K562 (cell line): ENCODE results near the gene DDRGK1. TPM values are rescaled to one million over a fixed set of nuclear protein-coding genes. Genes with fewer than 3 reads are reported as not detected.
"Not testable (repeated sequence)": the region's sequence is repeated elsewhere in the genome, so short reads cannot be mapped to it uniquely, and the experiment has no call there.

Source experiments
- ATAC-seq: fragments of 200-7000 bp; cut with Tn5 transposase; 3 replicates; pipeline ENCODE4 v1.9.1; 2020; ENCODE audit warnings: moderate library complexity
- BruUV-seq: library from RNA; stranded (reverse); fragments of 400-500 nt; replicated peaks from 2 replicates; lab custom pipeline; 2021; lab: Mats Ljungman, UMichigan
- CTCF ChIA-PET: fragments of 300-600 bp; formaldehyde crosslinking; extraction: SDS; loops from one replicate; lab custom pipeline; 2021; ENCODE audit warnings: low intra/inter-chr PET ratio; lab: Yijun Ruan, JAX
- POLR2A ChIA-PET: fragments of 300-600, 350-650 bp; sonication (Branson Sonifier 250); formaldehyde crosslinking; extraction: SDS; loops from one replicate; lab custom pipeline; 2021; ENCODE audit warnings: antibody characterized with exemption, inconsistent platforms; lab: Yijun Ruan, JAX
- DNase-seq, 4 experiments: peaks; one replicate each; pipeline versions ENCODE4 v3.0.0 to v3.0.0-alpha.2; 2011 to 2018; ENCODE audit warnings: low spot score in 3 of 4, mixed read lengths in 3 of 4; ENCODE audit errors: extremely low read depth in 1 of 4
- FAIRE-seq: peaks from 2 replicates; lab custom pipeline; 2011; peaks lifted over from hg19 to GRCh38; lab: Jason Lieb, UNC
- H2AFZ ChIP-seq: 2 replicates; pipeline ENCODE4 v1.6.0; 2011; ENCODE audit warnings: low read depth, low read length, control low read depth, inconsistent platforms
- H3K27ac ChIP-seq: fragments of 200-600 bp; 3 replicates; pipeline ENCODE4 v1.8.0; 2011; ENCODE audit warnings: low read depth, mild to moderate bottlenecking, control low read depth, inconsistent platforms, low read length, moderate library complexity, mixed read lengths; ENCODE audit errors: extremely low read depth
- H3K27me3 ChIP-seq, 2 experiments: fragments of 300-600 bp in 1 of 2; 2 replicates in 1 of 2; 3 replicates in 1 of 2; pipeline versions ENCODE4 v1.6.0 to v1.8.0; 2011; ENCODE audit warnings: inconsistent platforms in 2 of 2, low read length in 2 of 2, mild to moderate bottlenecking in 1 of 2, mixed read lengths in 1 of 2, moderate library complexity in 1 of 2; ENCODE audit not compliant: control insufficient read depth in 2 of 2, insufficient read depth in 2 of 2
- H3K36me3 ChIP-seq: fragments of 300-600 bp; 3 replicates; pipeline ENCODE4 v1.8.0; 2011; ENCODE audit warnings: mild to moderate bottlenecking, low read length, inconsistent platforms; ENCODE audit not compliant: control insufficient read depth, insufficient read depth
- H3K4me1 ChIP-seq, 2 experiments: fragments of 200-600 bp in 1 of 2; replicated peaks in 1 of 2; 2 replicates in 1 of 2; 3 replicates in 1 of 2; pipeline versions ENCODE4 v1.5.1 to v1.8.0; 2011; ENCODE audit warnings: inconsistent platforms in 2 of 2, low read length in 2 of 2, mild to moderate bottlenecking in 1 of 2, mixed read lengths in 1 of 2, moderate library complexity in 1 of 2; ENCODE audit not compliant: control insufficient read depth in 2 of 2, insufficient read depth in 2 of 2
- H3K4me2 ChIP-seq: 2 replicates; pipeline ENCODE4 v1.6.1; 2011; ENCODE audit warnings: low read length, control low read depth, inconsistent platforms, mixed read lengths; ENCODE audit not compliant: insufficient read depth
- H3K4me3 ChIP-seq: fragments of 200-600 bp; sonication (generic), shearing (Covaris generic); 2 replicates; pipeline ENCODE4 v1.5.1; 2016; ENCODE audit warnings: control low read depth, inconsistent platforms
- H3K79me2 ChIP-seq: fragments of 200-600 bp; 3 replicates; pipeline ENCODE4 v1.8.0; 2011; ENCODE audit warnings: low read length, inconsistent platforms; ENCODE audit not compliant: control insufficient read depth, insufficient read depth
- H3K9ac ChIP-seq, 2 experiments: 2 replicates each; pipeline versions ENCODE4 v1.6.0 to v1.6.1; 2011; ENCODE audit warnings: low read depth in 2 of 2, low read length in 2 of 2, control low read depth in 1 of 2, inconsistent platforms in 1 of 2, mild to moderate bottlenecking in 1 of 2, mixed read lengths in 1 of 2; ENCODE audit not compliant: insufficient read depth in 1 of 2
- H3K9me1 ChIP-seq: one replicate; pipeline ENCODE4 v1.6.0; 2011; ENCODE audit warnings: inconsistent platforms, mild to moderate bottlenecking, low read length, moderate library complexity; ENCODE audit not compliant: control insufficient read depth, insufficient read depth
- H3K9me3 ChIP-seq: replicated peaks from 2 replicates; pipeline ENCODE4 v1.5.1; 2011; ENCODE audit warnings: low read depth, low read length, inconsistent platforms; ENCODE audit not compliant: control insufficient read depth, insufficient read depth
- H4K20me1 ChIP-seq: replicated peaks from 2 replicates; pipeline ENCODE4 v1.6.1; 2011; ENCODE audit warnings: low read length, inconsistent platforms, mixed read lengths; ENCODE audit not compliant: control insufficient read depth, insufficient read depth
- MEF2A ChIP-seq: IDR thresholded peaks from 2 replicates; pipeline ENCODE4 v1.6.1; 2011; ENCODE audit warnings: low read depth, mild to moderate bottlenecking, low read length, moderate library complexity; ENCODE audit not compliant: control insufficient read depth
- MEF2D ChIP-seq: conservative IDR thresholded peaks from 2 replicates; pipeline ENCODE4 v1.6.1; 2016; ENCODE audit warnings: low read depth, missing genetic modification characterization, missing compliant biosample characterization
- WGBS: fragments of 100-300 bp; shearing (Covaris generic); methylation state at CpG from one replicate; pipeline ENCODE4 v1.1.6; 2016; ENCODE audit warnings: low coverage, mixed read lengths; ENCODE audit not compliant: insufficient coverage; ENCODE audit errors: missing lambda C conversion rate; 5-methylcytosine and 5-hydroxymethylcytosine counted together
- in situ Hi-C: fragments of 300-500 bp; cut with MboI; formaldehyde crosslinking; loops from 4 replicates; pipeline ENCODE4 v1.15.0; 2018; ENCODE audit warnings: inconsistent platforms, mixed read lengths
- intact Hi-C: fragments of 100-400 bp; cut with micrococcal nuclease; formaldehyde crosslinking; loops from 2 replicates; pipeline ENCODE4 v1.14.2; 2022
- polyA plus RNA-seq, 8 experiments: library from polyadenylated mRNA; depleted of rRNA in 4 of 8; stranded (reverse) in 5 of 8; unstranded in 3 of 8; fragments of >200 nt; fragmentation: Nextera tagmentation in 2 of 8; fragmentation: Illumina TruSeq in 1 of 8; extraction: Ambion mirVana in 2 of 8; extraction: Trizol in 1 of 8; gene quantifications; 2 replicates each; pipeline versions ENCODE4 v1.2.1 to v1.2.3, GENCODE V29; 2011 to 2014; ENCODE audit warnings: inconsistent platforms in 1 of 8, missing spikeins in 1 of 8
- total RNA-seq, 7 experiments: library from RNA; depleted of rRNA in 6 of 7; stranded (reverse); fragments of >200 nt in 6 of 7; fragmentation: Illumina TruSeq in 2 of 7; extraction: Trizol in 2 of 7; gene quantifications; 2 replicates each; pipeline versions ENCODE4 v1.2.1 to v1.2.3, GENCODE V29; 2011 to 2021; ENCODE audit warnings: low replicate concordance in 1 of 7
- TF ChIP-seq, protein P1 (sequence below): sonication (generic); formaldehyde crosslinking; IDR thresholded peaks from 2 replicates; pipeline ENCODE4 v1.8.1; 2023; ENCODE audit warnings: mild to moderate bottlenecking, missing genetic modification reagents
- TF ChIP-seq, protein P2 (sequence below): sonication (generic); formaldehyde crosslinking; IDR thresholded peaks from 2 replicates; pipeline ENCODE4 v1.8.0; 2022; ENCODE audit warnings: missing genetic modification reagents, mild to moderate bottlenecking, moderate library complexity, borderline replicate concordance

Gene DDRGK1
- total and polyA plus RNA-seq, 9 of the 15 experiments (the other 6 are each of a cell fraction or from before 2014, with no cell fraction given) = 2.3 to 54.4 (median 29.1) TPM

DNA sequence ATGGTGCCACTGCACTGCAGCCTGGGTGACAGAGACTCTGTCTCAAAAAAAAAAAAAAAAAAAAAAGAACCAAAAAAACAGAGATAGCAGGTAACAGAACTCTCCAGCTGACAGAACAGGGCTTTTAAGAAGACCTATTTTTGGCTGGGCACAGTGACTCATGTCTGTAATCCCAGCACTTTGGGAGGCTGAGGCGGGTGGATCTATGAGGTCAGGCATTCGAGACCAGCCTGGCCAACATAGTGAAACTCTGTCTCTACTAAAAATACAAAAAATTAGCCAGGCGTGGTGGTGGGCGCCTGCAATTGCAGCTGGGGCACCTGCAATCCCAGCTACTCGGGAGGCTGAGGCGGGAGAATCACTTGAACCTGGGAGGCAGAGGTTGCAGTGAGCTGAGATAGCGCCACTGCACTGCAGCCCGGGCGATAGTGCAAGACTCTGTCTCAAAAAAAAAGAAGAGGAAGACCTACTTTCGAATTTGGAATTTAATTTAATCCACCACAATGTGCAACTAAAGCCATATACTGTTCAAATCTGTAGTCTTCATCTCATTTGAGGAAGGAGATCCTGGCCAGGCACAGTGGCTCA lies 52.3 kb downstream of the DDRGK1 start:
- H3K4me2 ChIP-seq, H3K4me1 ChIP-seq, CTCF ChIA-PET, DNase-seq, H3K27me3 ChIP-seq, FAIRE-seq, ATAC-seq, H3K4me3 ChIP-seq, BruUV-seq, H3K9me3 ChIP-seq, H3K9me1 ChIP-seq, H2AFZ ChIP-seq, H3K27ac ChIP-seq, H3K9ac ChIP-seq, intact Hi-C loops, in situ Hi-C loops: not testable (repeated sequence)
- TF ChIP-seq MEF2A = 0 out of 2 replicates have a peak, but pooled peaks have one; percentile 36
- TF ChIP-seq MEF2D (tag) = 0 out of 2 replicates have a peak, but pooled peaks have one; percentile 43
- TF ChIP-seq, protein P1, sequence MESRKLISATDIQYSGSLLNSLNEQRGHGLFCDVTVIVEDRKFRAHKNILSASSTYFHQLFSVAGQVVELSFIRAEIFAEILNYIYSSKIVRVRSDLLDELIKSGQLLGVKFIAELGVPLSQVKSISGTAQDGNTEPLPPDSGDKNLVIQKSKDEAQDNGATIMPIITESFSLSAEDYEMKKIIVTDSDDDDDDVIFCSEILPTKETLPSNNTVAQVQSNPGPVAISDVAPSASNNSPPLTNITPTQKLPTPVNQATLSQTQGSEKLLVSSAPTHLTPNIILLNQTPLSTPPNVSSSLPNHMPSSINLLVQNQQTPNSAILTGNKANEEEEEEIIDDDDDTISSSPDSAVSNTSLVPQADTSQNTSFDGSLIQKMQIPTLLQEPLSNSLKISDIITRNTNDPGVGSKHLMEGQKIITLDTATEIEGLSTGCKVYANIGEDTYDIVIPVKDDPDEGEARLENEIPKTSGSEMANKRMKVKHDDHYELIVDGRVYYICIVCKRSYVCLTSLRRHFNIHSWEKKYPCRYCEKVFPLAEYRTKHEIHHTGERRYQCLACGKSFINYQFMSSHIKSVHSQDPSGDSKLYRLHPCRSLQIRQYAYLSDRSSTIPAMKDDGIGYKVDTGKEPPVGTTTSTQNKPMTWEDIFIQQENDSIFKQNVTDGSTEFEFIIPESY (CRISPR knock-in tag) = peak; percentile 81
- TF ChIP-seq, protein P2, sequence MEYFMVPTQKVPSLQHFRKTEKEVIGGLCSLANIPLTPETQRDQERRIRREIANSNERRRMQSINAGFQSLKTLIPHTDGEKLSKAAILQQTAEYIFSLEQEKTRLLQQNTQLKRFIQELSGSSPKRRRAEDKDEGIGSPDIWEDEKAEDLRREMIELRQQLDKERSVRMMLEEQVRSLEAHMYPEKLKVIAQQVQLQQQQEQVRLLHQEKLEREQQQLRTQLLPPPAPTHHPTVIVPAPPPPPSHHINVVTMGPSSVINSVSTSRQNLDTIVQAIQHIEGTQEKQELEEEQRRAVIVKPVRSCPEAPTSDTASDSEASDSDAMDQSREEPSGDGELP = peak; percentile 34; the same call in 1 of the 2 replicates
- WGBS = 75% methylated on average over 4 of the region's 10 CpGs
- POLR2A ChIA-PET = interaction anchor here (0.7 kb wide), 1 partner anchor 20 kb away, joined by 3 read pairs; no protein-coding TSS in a partner anchor
- Histone ChIP-seq H4K20me1 (peaks cover 21% of the 10 kb centered on the region), H3K36me3 (peaks cover 74% of the 10 kb centered on the region), H3K79me2 (peaks cover 94% of the 10 kb centered on the region)
